SK-N-SH (cell line): Measurements from ENCODE around the gene SMIM22. TPM values are rescaled to one million over a fixed set of nuclear protein-coding genes. Genes with fewer than 3 reads are reported as not detected.

Experiments used
- CTCF ChIA-PET: fragments of 300-600, 350-600 bp; formaldehyde crosslinking; extraction: SDS; loops from one replicate; lab custom pipeline; 2021; lab: Yijun Ruan, JAX
- POLR2A ChIA-PET: fragments of 350-600 bp; sonication (Branson Sonifier 250); formaldehyde crosslinking; extraction: SDS; loops from one replicate; lab custom pipeline; 2020; ENCODE audit warnings: antibody characterized with exemption, inconsistent platforms; lab: Yijun Ruan, JAX
- DNase-seq: peaks from one replicate; pipeline ENCODE4 v3.0.0; 2012
- H2AFZ ChIP-seq: fragments of 200-600 bp; sonication (generic); 2 replicates; pipeline ENCODE4 v1.8.1; 2016; ENCODE audit warnings: antibody characterized with exemption, mild to moderate bottlenecking, low read depth
- H3F3A ChIP-seq: fragments of 200-600 bp; sonication (generic); replicated peaks from 2 replicates; pipeline ENCODE3; 2016; ENCODE audit warnings: antibody characterized with exemption, mild to moderate bottlenecking; ENCODE audit not compliant: insufficient read depth
- H3K27ac ChIP-seq, 2 experiments: fragments of 200-500 bp in 1 of 2; fragments of 200-600 bp in 1 of 2; sonication (Bioruptor generic) in 1 of 2; sonication (generic), shearing (Covaris generic) in 1 of 2; 2 replicates each; pipeline versions ENCODE4 v1.5.1 to v1.6.1; 2014 to 2016; ENCODE audit warnings: low read depth in 2 of 2, inconsistent platforms in 1 of 2, low read length in 1 of 2, mild to moderate bottlenecking in 1 of 2, mixed read lengths in 1 of 2
- H3K27me3 ChIP-seq: fragments of 200-600 bp; sonication (generic), shearing (Covaris generic); 2 replicates; pipeline ENCODE4 v1.6.1; 2016; ENCODE audit warnings: mixed run types; ENCODE audit not compliant: insufficient read depth
- H3K36me3 ChIP-seq, 2 experiments: fragments of 200-500 bp in 1 of 2; fragments of 200-600 bp in 1 of 2; sonication (Bioruptor generic) in 1 of 2; sonication (generic) in 1 of 2; replicated peaks in 1 of 2; 2 replicates each; pipeline versions ENCODE3 to v1.5.1; 2014 to 2016; ENCODE audit warnings: low read length in 1 of 2, mild to moderate bottlenecking in 1 of 2; ENCODE audit not compliant: insufficient read depth in 2 of 2, control insufficient read depth in 1 of 2
- H3K4me1 ChIP-seq, 2 experiments: fragments of 200-500 bp in 1 of 2; fragments of 200-600 bp in 1 of 2; sonication (Bioruptor generic) in 1 of 2; sonication (generic), shearing (Covaris generic) in 1 of 2; 2 replicates each; pipeline versions ENCODE4 v1.5.1 to v1.6.1; 2014 to 2016; ENCODE audit warnings: low read depth in 1 of 2, low read length in 1 of 2, mixed run types in 1 of 2; ENCODE audit not compliant: insufficient read depth in 2 of 2, control insufficient read depth in 1 of 2
- H3K4me2 ChIP-seq: fragments of 200-600 bp; sonication (generic), shearing (Covaris generic); 2 replicates; pipeline ENCODE4 v1.6.1; 2017; ENCODE audit warnings: mixed run types
- H3K4me3 ChIP-seq, 2 experiments: fragments of 200-500 bp in 1 of 2; fragments of 200-600 bp in 1 of 2; sonication (Bioruptor generic) in 1 of 2; sonication (generic), shearing (Covaris generic) in 1 of 2; 2 replicates each; pipeline versions ENCODE4 v1.5.1 to v1.8.1; 2014 to 2016; ENCODE audit warnings: low read depth in 2 of 2, inconsistent platforms in 1 of 2, low read length in 1 of 2, mild to moderate bottlenecking in 1 of 2, mixed read lengths in 1 of 2, moderate library complexity in 1 of 2
- H3K79me2 ChIP-seq: fragments of 200-600 bp; sonication (generic); 2 replicates; pipeline ENCODE4 v1.8.1; 2017; ENCODE audit warnings: mild to moderate bottlenecking; ENCODE audit not compliant: insufficient read depth
- H3K9ac ChIP-seq: fragments of 200-600 bp; sonication (generic); 2 replicates; pipeline ENCODE4 v1.6.1; 2017; ENCODE audit warnings: mixed run types
- H3K9me2 ChIP-seq: fragments of 200-600 bp; sonication (generic); 2 replicates; pipeline ENCODE4 v1.6.1; 2017; ENCODE audit warnings: mixed run types
- H3K9me3 ChIP-seq: fragments of 200-600 bp; sonication (generic); 2 replicates; pipeline ENCODE4 v1.6.1; 2017; ENCODE audit warnings: mixed run types, mild to moderate bottlenecking, moderate library complexity
- H4K20me1 ChIP-seq: fragments of 200-600 bp; sonication (generic); 2 replicates; pipeline ENCODE4 v1.6.1; 2017; ENCODE audit warnings: mild to moderate bottlenecking, mixed run types; ENCODE audit not compliant: insufficient read depth
- CHD2 ChIP-seq: fragments of 150-350 bp; IDR thresholded peaks from 2 replicates; pipeline ENCODE4 v1.6.1; 2018; ENCODE audit warnings: low read length; ENCODE audit not compliant: partially characterized antibody
- FOXJ3 ChIP-seq: sonication (generic); formaldehyde crosslinking; IDR thresholded peaks from 2 replicates; pipeline ENCODE4 v1.5.1; 2020; ENCODE audit warnings: mild to moderate bottlenecking, missing genetic modification reagents
- GATA2 ChIP-seq: sonication (generic); formaldehyde crosslinking; IDR thresholded peaks from 2 replicates; pipeline ENCODE4 v1.5.0; 2020; ENCODE audit warnings: mild to moderate bottlenecking, missing genetic modification reagents
- JUND ChIP-seq: IDR thresholded peaks from 2 replicates; pipeline ENCODE4 v1.4.0; 2012
- MXI1 ChIP-seq: IDR thresholded peaks from 2 replicates; pipeline ENCODE4 v1.6.1; 2012; ENCODE audit warnings: mild to moderate bottlenecking, low read depth, low read length, improper control_type of control experiment
- NRF1 ChIP-seq: IDR thresholded peaks from 2 replicates; pipeline ENCODE4 v1.6.1; 2012; ENCODE audit warnings: low read depth, mild to moderate bottlenecking, low read length
- RCOR1 ChIP-seq: fragments of 150-350 bp; IDR thresholded peaks from 2 replicates; pipeline ENCODE4 v1.6.1; 2017; ENCODE audit warnings: antibody characterized with exemption, low read length
- RFX5 ChIP-seq: IDR thresholded peaks from 2 replicates; pipeline ENCODE4 v1.6.1; 2012; ENCODE audit warnings: mild to moderate bottlenecking, improper control_type of control experiment, low read length
- SMC3 ChIP-seq: IDR thresholded peaks from 2 replicates; pipeline ENCODE4 v1.6.1; 2012; ENCODE audit warnings: low read depth, low read length, improper control_type of control experiment
- WGBS: methylation state at CpG from one replicate; pipeline ENCODE4 v1.1.6; 2017; ENCODE audit warnings: low lambda C conversion rate; 5-methylcytosine and 5-hydroxymethylcytosine counted together
- polyA plus RNA-seq, 3 experiments: library from polyadenylated mRNA; depleted of rRNA; stranded (reverse); fragments of >200 nt; gene quantifications; 2 replicates each; pipeline ENCODE4 v1.2.3, GENCODE V29; 2012
- TF ChIP-seq, protein P1 (sequence below): IDR thresholded peaks from 2 replicates; pipeline ENCODE4 v1.4.0; 2012; ENCODE audit warnings: low read depth
- TF ChIP-seq, protein P2 (sequence below): fragments of 150-350 bp; IDR thresholded peaks from 2 replicates; pipeline ENCODE4 v1.6.1; 2016; ENCODE audit warnings: mild to moderate bottlenecking, low read depth, low read length
- TF ChIP-seq, protein P3 (sequence below): fragments of 200-600 bp; sonication (generic); IDR thresholded peaks from 2 replicates; pipeline ENCODE4 v1.6.1; 2017; ENCODE audit warnings: antibody characterized with exemption, mild to moderate bottlenecking, moderate library complexity
- TF ChIP-seq, protein P4 (sequence below): IDR thresholded peaks from 2 replicates; pipeline ENCODE4 v1.4.0; 2012; ENCODE audit warnings: low read depth, borderline replicate concordance

Gene SMIM22
- polyA plus RNA-seq, 1 of the 3 experiments (the other 2 are of a cell fraction) = not detected

DNA sequence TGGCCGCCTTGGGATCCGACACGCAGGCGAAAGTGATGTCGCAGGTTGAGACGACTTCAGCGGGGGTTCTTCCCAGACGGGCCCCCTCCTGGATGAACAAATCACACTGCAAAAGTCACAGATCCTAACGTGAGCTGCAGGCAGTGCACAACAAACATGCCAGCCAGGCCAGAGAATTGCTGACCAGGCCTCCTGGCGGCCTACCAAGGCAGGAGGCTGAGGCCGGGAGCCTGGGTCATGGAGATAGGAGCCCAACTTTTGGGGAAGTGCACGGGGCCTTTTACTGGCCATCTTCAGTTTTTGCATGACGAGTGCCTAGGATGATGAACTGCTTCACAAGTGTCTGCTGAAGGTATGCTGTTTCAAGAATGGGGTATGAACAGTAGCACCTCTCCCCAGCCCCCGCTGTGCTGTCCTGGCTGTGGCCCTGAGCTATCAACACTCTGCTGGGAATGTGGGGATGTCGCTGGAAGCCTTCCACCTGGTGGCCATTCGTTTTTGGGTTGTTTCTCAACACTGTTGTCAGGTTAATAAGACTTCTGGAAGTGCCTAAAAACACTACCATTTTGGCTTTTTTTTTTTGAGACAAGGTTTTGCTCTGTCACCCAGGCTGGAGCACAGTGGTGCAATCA, 19.5 kb downstream of the SMIM22 start:
- peaks cover 31 to 43% of the 10 kb centered on the region in 2 experiments for H3K36me3 ChIP-seq
- 92% methylated on average over 15 of the region's 16 CpGs for WGBS

More for the DNA sequence above, 19.5 kb downstream of the SMIM22 start:
- no peaks in the 10 kb centered on the region for H3K79me2 ChIP-seq
- POLR2A ChIA-PET = interaction anchor here (1.1 kb wide), 1 partner anchor 81 kb away, joined by 3 read pairs; the partner anchor contains the start of genes ANKS3 and DNAAF8
- peaks cover 9% of the 10 kb centered on the region for H3F3A ChIP-seq
- H3K27ac ChIP-seq = no peak overlapping the region
- DNase-seq = no peak
- H2AFZ ChIP-seq = no peak overlapping the region
- TF ChIP-seq MXI1 = no peak
- no peak for TF ChIP-seq GATA2 (CRISPR knock-in tag)
- TF ChIP-seq, protein P1, sequence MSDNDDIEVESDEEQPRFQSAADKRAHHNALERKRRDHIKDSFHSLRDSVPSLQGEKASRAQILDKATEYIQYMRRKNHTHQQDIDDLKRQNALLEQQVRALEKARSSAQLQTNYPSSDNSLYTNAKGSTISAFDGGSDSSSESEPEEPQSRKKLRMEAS = no peak
- no peak for TF ChIP-seq RCOR1
- TF ChIP-seq NRF1 = no peak
- TF ChIP-seq, protein P2, sequence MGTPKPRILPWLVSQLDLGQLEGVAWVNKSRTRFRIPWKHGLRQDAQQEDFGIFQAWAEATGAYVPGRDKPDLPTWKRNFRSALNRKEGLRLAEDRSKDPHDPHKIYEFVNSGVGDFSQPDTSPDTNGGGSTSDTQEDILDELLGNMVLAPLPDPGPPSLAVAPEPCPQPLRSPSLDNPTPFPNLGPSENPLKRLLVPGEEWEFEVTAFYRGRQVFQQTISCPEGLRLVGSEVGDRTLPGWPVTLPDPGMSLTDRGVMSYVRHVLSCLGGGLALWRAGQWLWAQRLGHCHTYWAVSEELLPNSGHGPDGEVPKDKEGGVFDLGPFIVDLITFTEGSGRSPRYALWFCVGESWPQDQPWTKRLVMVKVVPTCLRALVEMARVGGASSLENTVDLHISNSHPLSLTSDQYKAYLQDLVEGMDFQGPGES = no peak
- TF ChIP-seq SMC3 = no peak
- TF ChIP-seq, protein P3, sequence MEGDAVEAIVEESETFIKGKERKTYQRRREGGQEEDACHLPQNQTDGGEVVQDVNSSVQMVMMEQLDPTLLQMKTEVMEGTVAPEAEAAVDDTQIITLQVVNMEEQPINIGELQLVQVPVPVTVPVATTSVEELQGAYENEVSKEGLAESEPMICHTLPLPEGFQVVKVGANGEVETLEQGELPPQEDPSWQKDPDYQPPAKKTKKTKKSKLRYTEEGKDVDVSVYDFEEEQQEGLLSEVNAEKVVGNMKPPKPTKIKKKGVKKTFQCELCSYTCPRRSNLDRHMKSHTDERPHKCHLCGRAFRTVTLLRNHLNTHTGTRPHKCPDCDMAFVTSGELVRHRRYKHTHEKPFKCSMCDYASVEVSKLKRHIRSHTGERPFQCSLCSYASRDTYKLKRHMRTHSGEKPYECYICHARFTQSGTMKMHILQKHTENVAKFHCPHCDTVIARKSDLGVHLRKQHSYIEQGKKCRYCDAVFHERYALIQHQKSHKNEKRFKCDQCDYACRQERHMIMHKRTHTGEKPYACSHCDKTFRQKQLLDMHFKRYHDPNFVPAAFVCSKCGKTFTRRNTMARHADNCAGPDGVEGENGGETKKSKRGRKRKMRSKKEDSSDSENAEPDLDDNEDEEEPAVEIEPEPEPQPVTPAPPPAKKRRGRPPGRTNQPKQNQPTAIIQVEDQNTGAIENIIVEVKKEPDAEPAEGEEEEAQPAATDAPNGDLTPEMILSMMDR = no peak
- TF ChIP-seq FOXJ3 (CRISPR knock-in tag) = no peak
- no peak for TF ChIP-seq JUND
- TF ChIP-seq RFX5 = no peak
- TF ChIP-seq, protein P4, sequence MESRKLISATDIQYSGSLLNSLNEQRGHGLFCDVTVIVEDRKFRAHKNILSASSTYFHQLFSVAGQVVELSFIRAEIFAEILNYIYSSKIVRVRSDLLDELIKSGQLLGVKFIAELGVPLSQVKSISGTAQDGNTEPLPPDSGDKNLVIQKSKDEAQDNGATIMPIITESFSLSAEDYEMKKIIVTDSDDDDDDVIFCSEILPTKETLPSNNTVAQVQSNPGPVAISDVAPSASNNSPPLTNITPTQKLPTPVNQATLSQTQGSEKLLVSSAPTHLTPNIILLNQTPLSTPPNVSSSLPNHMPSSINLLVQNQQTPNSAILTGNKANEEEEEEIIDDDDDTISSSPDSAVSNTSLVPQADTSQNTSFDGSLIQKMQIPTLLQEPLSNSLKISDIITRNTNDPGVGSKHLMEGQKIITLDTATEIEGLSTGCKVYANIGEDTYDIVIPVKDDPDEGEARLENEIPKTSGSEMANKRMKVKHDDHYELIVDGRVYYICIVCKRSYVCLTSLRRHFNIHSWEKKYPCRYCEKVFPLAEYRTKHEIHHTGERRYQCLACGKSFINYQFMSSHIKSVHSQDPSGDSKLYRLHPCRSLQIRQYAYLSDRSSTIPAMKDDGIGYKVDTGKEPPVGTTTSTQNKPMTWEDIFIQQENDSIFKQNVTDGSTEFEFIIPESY = no peak
- no peak for TF ChIP-seq CHD2
- H3K4me1 ChIP-seq = no peaks in the 10 kb centered on the region
- no peaks in the 10 kb centered on the region for H3K9me3 ChIP-seq
- CTCF ChIA-PET = interaction anchor here (0.7 kb wide), 1 partner anchor 75 kb away, joined by 3 read pairs; no protein-coding TSS in a partner anchor
- H3K4me3 ChIP-seq = no peak overlapping the region
- H3K9ac ChIP-seq = no peak overlapping the region
- H3K9me2 ChIP-seq = no peaks in the 10 kb centered on the region
- H3K4me2 ChIP-seq = no peak overlapping the region
- H4K20me1 ChIP-seq = no peaks in the 10 kb centered on the region
- H3K27me3 ChIP-seq = no peaks in the 10 kb centered on the region
